ENCODE results near the gene MYO5B.

Gene MYO5B

GRCh38 chr18:50089702-50090101, 105.2 kb downstream of the MYO5B start:
- ChIA-PET POLR2A (no interaction called here), CTCF (no interaction called here)
- H3K4me3 ChIP-seq (ENCODE audit: low read depth, low read length): no peak overlapping the region
- no peak for TF ChIP-seq CTCF (IDR thresholded peaks at IDR 0.05; ENCODE audit: insufficient read depth, low read length, missing control alignments)
- no peak for DNase-seq (ENCODE audit: low read depth, low spot score)

- CTCF ChIA-PET: no interaction called here
- no peak for DNase-seq (ENCODE audit: low read depth, low spot score)
Measured at GRCh38 chr18:50083708-50084107, 111.2 kb downstream of the MYO5B start.

GRCh38 chr18:50080932-50081560, 113.9 kb downstream of the MYO5B start:
- no peak for TF ChIP-seq CTCF (IDR thresholded peaks at IDR 0.05; ENCODE audit: insufficient read depth, low read length, missing control alignments)
- ChIA-PET POLR2A (interaction anchor here (0.6 kb wide), 1 partner anchor 10 kb away, joined by 3 read pairs; no protein-coding TSS in a partner anchor), CTCF (no interaction called here)
- DNase-seq (ENCODE audit: low read depth, low spot score): no peak
- H3K4me3 ChIP-seq (ENCODE audit: low read depth, low read length): no peak overlapping the region

More at GRCh38 chr18:50083708-50084107, 111.2 kb downstream of the MYO5B start:
- no peak for TF ChIP-seq CTCF (IDR thresholded peaks at IDR 0.05; ENCODE audit: insufficient read depth, low read length, missing control alignments)
- no peak overlapping the region for H3K4me3 ChIP-seq (ENCODE audit: low read depth, low read length)
- POLR2A ChIA-PET: no interaction called here

- no peak overlapping the region for H3K4me3 ChIP-seq (ENCODE audit: low read depth, low read length)
- ChIA-PET CTCF (no interaction called here), POLR2A (no interaction called here)
- no peak for DNase-seq (ENCODE audit: low read depth, low spot score)
- no peak for TF ChIP-seq CTCF (IDR thresholded peaks at IDR 0.05; ENCODE audit: insufficient read depth, low read length, missing control alignments)
Measured at GRCh38 chr18:50080316-50080715, 114.6 kb downstream of the MYO5B start.

GRCh38 chr18:50079571-50080295, 115.2 kb downstream of the MYO5B start:
- ChIA-PET POLR2A (no interaction called here), CTCF (no interaction called here)
- no peak for DNase-seq (ENCODE audit: low read depth, low spot score)
- no peak overlapping the region for H3K4me3 ChIP-seq (ENCODE audit: low read depth, low read length)
- no peak for TF ChIP-seq CTCF (IDR thresholded peaks at IDR 0.05; ENCODE audit: insufficient read depth, low read length, missing control alignments)

GRCh38 chr18:50076277-50076676, 118.7 kb downstream of the MYO5B start:
- H3K4me3 ChIP-seq (ENCODE audit: low read depth, low read length): no peak overlapping the region
- CTCF ChIA-PET: no interaction called here
- no peak for TF ChIP-seq CTCF (IDR thresholded peaks at IDR 0.05; ENCODE audit: insufficient read depth, low read length, missing control alignments)
- DNase-seq (ENCODE audit: low read depth, low spot score): no peak
- POLR2A ChIA-PET: no interaction called here
